GM06990 (cell line): ENCODE results near the gene HAO2.
"Not testable (repeated sequence)": the region's sequence is repeated elsewhere in the genome, so short reads cannot be mapped to it uniquely, and the experiment has no call there.

Experiments
- DNase-seq: peaks from one replicate; pipeline ENCODE4 v3.0.0-alpha.2; 2011; ENCODE audit not compliant: insufficient read length; ENCODE audit errors: extremely low read depth
- H3K27me3 ChIP-seq: replicated peaks from 2 replicates; pipeline ENCODE4 v1.6.0; 2011; ENCODE audit warnings: low read length; ENCODE audit not compliant: control insufficient read depth, insufficient read depth
- H3K36me3 ChIP-seq: 2 replicates; pipeline ENCODE4 v1.5.1; 2011; ENCODE audit warnings: low read length; ENCODE audit not compliant: control insufficient read depth, insufficient read depth
- H3K4me3 ChIP-seq: replicated peaks from 2 replicates; pipeline ENCODE4 v1.5.1; 2011; ENCODE audit warnings: low read depth, mild to moderate bottlenecking, control low read depth, low read length
- CTCF ChIP-seq: IDR thresholded peaks from 2 replicates; pipeline ENCODE4 v1.5.1; 2011; ENCODE audit warnings: low read length, control low read depth, mild to moderate bottlenecking, inconsistent platforms; ENCODE audit not compliant: insufficient read depth, poor library complexity, severe bottlenecking

HAO2 gene

GRCh38 chr1:119348941-119349340 is 19.6 kb upstream of the HAO2 start:
- no peaks in the 10 kb centered on the region for H3K27me3 ChIP-seq
- no peak overlapping the region for H3K4me3 ChIP-seq
- TF ChIP-seq CTCF, result no peak
- no peaks in the 10 kb centered on the region for H3K36me3 ChIP-seq
- DNase-seq, result no peak

- H3K27me3 ChIP-seq, DNase-seq, H3K4me3 ChIP-seq, H3K36me3 ChIP-seq: not testable (repeated sequence)
These were observed 17.7 kb upstream of the HAO2 start for GRCh38 chr1:119350866-119351265.

- no peak overlapping the region for H3K4me3 ChIP-seq
- DNase-seq, result no peak
- TF ChIP-seq CTCF, result no peak
- no peaks in the 10 kb centered on the region for H3K27me3 ChIP-seq
- no peaks in the 10 kb centered on the region for H3K36me3 ChIP-seq
These were observed 16.6 kb upstream of the HAO2 start for GRCh38 chr1:119351997-119352396.

- no peaks in the 10 kb centered on the region for H3K27me3 ChIP-seq
- no peak for DNase-seq
- TF ChIP-seq CTCF, result no peak
- no peak overlapping the region for H3K4me3 ChIP-seq
- H3K36me3 ChIP-seq, result no peaks in the 10 kb centered on the region
These were observed 14.7 kb upstream of the HAO2 start for GRCh38 chr1:119353836-119354235.

GRCh38 chr1:119358636-119359035 is 9.9 kb upstream of the HAO2 start:
- H3K27me3 ChIP-seq, result no peaks in the 10 kb centered on the region
- H3K36me3 ChIP-seq, result no peaks in the 10 kb centered on the region
- H3K4me3 ChIP-seq, result no peak overlapping the region
- DNase-seq, result no peak
- TF ChIP-seq CTCF, result no peak

GRCh38 chr1:119359730-119360129 is 8.9 kb upstream of the HAO2 start:
- Histone ChIP-seq H3K36me3 (no peaks in the 10 kb centered on the region), H3K27me3 (no peaks in the 10 kb centered on the region), H3K4me3 (no peak overlapping the region)
- no peak for TF ChIP-seq CTCF
- no peak for DNase-seq

- no peak for TF ChIP-seq CTCF
- H3K36me3 ChIP-seq, result no peaks in the 10 kb centered on the region
- DNase-seq, result no peak
- no peaks in the 10 kb centered on the region for H3K27me3 ChIP-seq
- H3K4me3 ChIP-seq, result no peak overlapping the region
These were observed 7.4 kb upstream of the HAO2 start for GRCh38 chr1:119361205-119361604.
